Measurements from ENCODE around the gene FAM107B. TPM values are rescaled to one million over a fixed set of nuclear protein-coding genes. Genes with fewer than 3 reads are reported as not detected.
A peak's percentile ranks its signal among the peaks of the same experiment; 100 is the strongest.
"Not testable (repeated sequence)": the region's sequence is repeated elsewhere in the genome, so short reads cannot be mapped to it uniquely, and the experiment has no call there.

Gene FAM107B
- total RNA-seq, 6 experiments from 2014 or later: 58.6 to 116 (median 68.7) TPM

GRCh38 chr10:14712991-14713424, 61.7 kb downstream of the FAM107B start:
- no peak for DNase-seq
- intact Hi-C loops (cut with DNase I): no loop called here
- H3K27me3 ChIP-seq: no peaks in the 10 kb centered on the region
- ATAC-seq: no peak
- WGBS (ENCODE audit: insufficient coverage, low coverage, low lambda C conversion rate, missing lambda C conversion rate): 88% methylated on average over 5 of the region's 5 CpGs
- H3K4me1 ChIP-seq: no peaks in the 10 kb centered on the region
- no peak overlapping the region for H3K4me3 ChIP-seq
- no peak overlapping the region for H3K27ac ChIP-seq
- no peaks in the 10 kb centered on the region for H3K9me3 ChIP-seq
- TF ChIP-seq POLR2A (IDR thresholded peaks at IDR 0.05): no peak
- TF ChIP-seq, protein P1, sequence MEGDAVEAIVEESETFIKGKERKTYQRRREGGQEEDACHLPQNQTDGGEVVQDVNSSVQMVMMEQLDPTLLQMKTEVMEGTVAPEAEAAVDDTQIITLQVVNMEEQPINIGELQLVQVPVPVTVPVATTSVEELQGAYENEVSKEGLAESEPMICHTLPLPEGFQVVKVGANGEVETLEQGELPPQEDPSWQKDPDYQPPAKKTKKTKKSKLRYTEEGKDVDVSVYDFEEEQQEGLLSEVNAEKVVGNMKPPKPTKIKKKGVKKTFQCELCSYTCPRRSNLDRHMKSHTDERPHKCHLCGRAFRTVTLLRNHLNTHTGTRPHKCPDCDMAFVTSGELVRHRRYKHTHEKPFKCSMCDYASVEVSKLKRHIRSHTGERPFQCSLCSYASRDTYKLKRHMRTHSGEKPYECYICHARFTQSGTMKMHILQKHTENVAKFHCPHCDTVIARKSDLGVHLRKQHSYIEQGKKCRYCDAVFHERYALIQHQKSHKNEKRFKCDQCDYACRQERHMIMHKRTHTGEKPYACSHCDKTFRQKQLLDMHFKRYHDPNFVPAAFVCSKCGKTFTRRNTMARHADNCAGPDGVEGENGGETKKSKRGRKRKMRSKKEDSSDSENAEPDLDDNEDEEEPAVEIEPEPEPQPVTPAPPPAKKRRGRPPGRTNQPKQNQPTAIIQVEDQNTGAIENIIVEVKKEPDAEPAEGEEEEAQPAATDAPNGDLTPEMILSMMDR (IDR thresholded peaks at IDR 0.05): no peak
- H3K36me3 ChIP-seq: no peaks in the 10 kb centered on the region

- intact Hi-C loops (cut with DNase I); ATAC-seq; H3K27ac ChIP-seq; H3K4me3 ChIP-seq; H3K27me3 ChIP-seq; H3K36me3 ChIP-seq; DNase-seq; H3K4me1 ChIP-seq; H3K9me3 ChIP-seq: not testable (repeated sequence)
- 73% methylated on average over 3 of the region's 3 CpGs for WGBS (ENCODE audit: insufficient coverage, low coverage, low lambda C conversion rate, missing lambda C conversion rate)
Measured at GRCh38 chr10:14709344-14709743, 65.4 kb downstream of the FAM107B start.

DNA sequence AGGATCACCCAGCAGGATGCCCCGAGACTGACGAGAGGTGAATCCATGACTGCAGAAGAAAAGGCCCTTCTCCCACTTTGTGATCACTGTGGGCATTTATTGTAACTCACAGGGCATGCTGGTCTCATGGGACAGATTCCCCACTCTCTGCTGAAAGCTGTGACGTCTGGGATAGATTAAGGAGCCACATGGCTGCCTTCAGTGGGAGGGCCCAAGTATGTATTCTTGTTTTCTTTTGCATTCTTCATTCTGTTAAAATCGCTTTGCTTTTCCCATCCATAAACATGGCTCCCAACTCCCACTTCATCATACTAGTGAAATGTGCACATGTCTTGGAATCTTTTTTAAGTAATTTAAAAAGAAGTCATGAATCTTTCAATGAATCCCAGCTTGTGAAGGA, 67.2 kb downstream of the FAM107B start:
- H3K4me3 ChIP-seq: no peak overlapping the region
- H3K27ac ChIP-seq: no peak overlapping the region
- H3K9me3 ChIP-seq: no peaks in the 10 kb centered on the region
- DNase-seq: no peak
- intact Hi-C loops (cut with DNase I): no loop called here
- no peak for ATAC-seq
- no peaks in the 10 kb centered on the region for H3K27me3 ChIP-seq
- no peaks in the 10 kb centered on the region for H3K36me3 ChIP-seq
- no peak for TF ChIP-seq POLR2A (IDR thresholded peaks at IDR 0.05)
- TF ChIP-seq, protein P1 (IDR thresholded peaks at IDR 0.05): no peak
- 100% methylated on average over 3 of the region's 4 CpGs for WGBS (ENCODE audit: insufficient coverage, low coverage, low lambda C conversion rate, missing lambda C conversion rate)
- H3K4me1 ChIP-seq: peaks cover 0 to 22% (median 5%) of the 10 kb centered on the region in 4 donors

DNA sequence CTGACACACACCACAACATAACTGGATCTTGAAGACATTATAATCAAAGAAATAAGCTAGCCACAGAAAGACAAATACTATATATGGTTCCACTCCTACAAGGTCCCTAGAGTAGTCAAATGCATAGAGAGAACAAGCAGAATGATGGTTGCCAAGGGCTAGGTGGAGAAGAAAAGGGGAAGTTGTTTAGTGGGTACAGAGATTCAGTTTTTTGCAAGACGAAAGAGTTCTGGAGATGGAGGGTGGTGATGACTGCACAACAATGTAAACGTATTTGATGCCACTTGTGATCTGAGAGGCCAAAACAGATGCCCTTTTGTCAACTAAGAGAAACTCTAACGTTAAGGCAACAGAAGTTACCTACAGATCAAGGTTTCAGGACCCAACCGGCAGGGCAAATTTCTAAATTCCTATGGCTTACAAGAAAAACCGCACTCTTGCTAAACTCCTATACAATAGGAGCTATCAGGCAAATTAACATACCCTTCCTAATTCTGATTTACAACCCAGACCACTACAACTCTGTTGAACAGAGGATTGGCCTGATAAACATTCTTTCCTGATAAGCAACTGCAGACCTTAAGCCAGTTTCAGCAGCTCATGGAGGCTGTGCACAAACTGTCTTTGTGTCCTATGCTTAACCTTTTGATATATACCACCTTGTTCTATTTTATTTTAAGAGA, 69.0 kb downstream of the FAM107B start:
- H3K9me3 ChIP-seq: no peaks in the 10 kb centered on the region
- 66% methylated on average over 4 of the region's 5 CpGs for WGBS (ENCODE audit: insufficient coverage, low coverage, low lambda C conversion rate, missing lambda C conversion rate)
- DNase-seq: no peak
- peaks cover 0 to 26% (median 5%) of the 10 kb centered on the region in 4 donors for H3K4me1 ChIP-seq
- ATAC-seq: no peak
- no peak for TF ChIP-seq POLR2A (IDR thresholded peaks at IDR 0.05)
- TF ChIP-seq, protein P1 (IDR thresholded peaks at IDR 0.05): no peak
- H3K27me3 ChIP-seq: no peaks in the 10 kb centered on the region
- H3K4me3 ChIP-seq: no peak overlapping the region
- intact Hi-C loops (cut with DNase I): no loop called here
- H3K36me3 ChIP-seq: no peaks in the 10 kb centered on the region
- no peak overlapping the region for H3K27ac ChIP-seq

DNA sequence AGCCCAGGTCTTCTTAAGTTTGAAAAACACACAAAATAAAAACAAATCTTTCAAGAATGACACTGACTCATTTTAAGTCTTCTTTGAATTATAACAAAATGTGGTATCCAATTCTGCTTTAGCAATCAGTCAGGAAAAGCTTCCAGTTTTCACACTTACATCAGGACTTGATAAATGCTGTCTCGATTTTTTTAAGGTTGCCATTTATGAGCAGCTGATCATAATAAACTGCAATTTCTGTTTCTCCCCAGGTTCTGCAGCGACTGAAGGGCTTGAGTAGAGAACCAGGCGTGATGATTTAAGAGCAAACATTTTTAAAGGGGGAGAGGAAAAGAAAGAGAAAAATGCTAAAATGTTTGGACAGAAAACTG, 71.1 kb downstream of the FAM107B start:
- no peak for DNase-seq
- TF ChIP-seq POLR2A (IDR thresholded peaks at IDR 0.05): no peak
- TF ChIP-seq, protein P1 (IDR thresholded peaks at IDR 0.05): no peak
- no peaks in the 10 kb centered on the region for H3K36me3 ChIP-seq
- H3K4me3 ChIP-seq: no peak overlapping the region
- no peak for ATAC-seq
- H3K9me3 ChIP-seq: no peaks in the 10 kb centered on the region
- intact Hi-C loops (cut with DNase I): no loop called here
- no peaks in the 10 kb centered on the region for H3K27me3 ChIP-seq
- 65% methylated on average over 3 of the region's 3 CpGs for WGBS (ENCODE audit: insufficient coverage, low coverage, low lambda C conversion rate, missing lambda C conversion rate)
- peak overlapping the region in 1 of 3 donors; percentile 72 for H3K27ac ChIP-seq
- peaks cover 0 to 26% (median 5%) of the 10 kb centered on the region in 4 donors for H3K4me1 ChIP-seq

All from right lobe of liver (tissue), 6 donors.